NB4 (cell line): ENCODE data around the gene PFAS.
A peak's percentile ranks its signal among the peaks of the same experiment; 100 is the strongest.

ENCODE experiments used
- DNase-seq: peaks from one replicate; pipeline ENCODE4 v3.0.0; 2010; ENCODE audit warnings: low read depth
- H3K4me3 ChIP-seq: one replicate; pipeline ENCODE4 v1.5.1; 2011; ENCODE audit warnings: mild to moderate bottlenecking, low read depth, low read length, moderate library complexity
- CTCF ChIP-seq: IDR thresholded peaks from one replicate; pipeline ENCODE4 v1.5.1; 2012; ENCODE audit warnings: low read depth, low read length
- MAX ChIP-seq: IDR thresholded peaks from 2 replicates; pipeline ENCODE4 v1.6.1; 2011; ENCODE audit warnings: low read depth, low read length
- MYC ChIP-seq: IDR thresholded peaks from 2 replicates; pipeline ENCODE4 v1.6.1; 2011; ENCODE audit warnings: low read depth, low read length
- POLR2A ChIP-seq: IDR thresholded peaks from 2 replicates; pipeline ENCODE4 v1.6.1; 2011; ENCODE audit warnings: mild to moderate bottlenecking; ENCODE audit not compliant: insufficient read length; ENCODE audit errors: extremely low read depth

PFAS gene

GRCh38 chr17:8283356-8283755, 34.3 kb downstream of the PFAS start:
- no peak for TF ChIP-seq POLR2A
- TF ChIP-seq MAX, result no peak
- TF ChIP-seq CTCF, result no peak
- TF ChIP-seq MYC, result no peak
- H3K4me3 ChIP-seq, result no peak overlapping the region
- DNase-seq, result no peak

GRCh38 chr17:8284126-8284525, 35.0 kb downstream of the PFAS start:
- no peak overlapping the region for H3K4me3 ChIP-seq
- TF ChIP-seq POLR2A (no peak), MAX (no peak), MYC (no peak)
- DNase-seq, result no peak

GRCh38 chr17:8285270-8286181, 36.4 kb downstream of the PFAS start:
- H3K4me3 ChIP-seq, result no peak overlapping the region
- DNase-seq, result peak; percentile 64
- TF ChIP-seq CTCF, result no peak
- no peak for TF ChIP-seq MAX
- 0 out of 2 replicates have a peak, but pooled peaks have one; percentile 25 for TF ChIP-seq MYC

GRCh38 chr17:8287651-8288335, 38.7 kb downstream of the PFAS start:
- TF ChIP-seq MAX, result no peak
- no peak for TF ChIP-seq MYC
- TF ChIP-seq POLR2A, result no peak
- no peak for TF ChIP-seq CTCF
- no peak for DNase-seq
- peak overlapping the region; percentile 72 for H3K4me3 ChIP-seq

- DNase-seq, result peak; percentile 86
These were observed 39.4 kb downstream of the PFAS start, which contains the start of gene RANGRF for GRCh38 chr17:8288336-8289102. TSS of gene RANGRF (plus strand) at chr17:8288670. CDS start at chr17:8288789, 119 bp downstream.

More at GRCh38 chr17:8288336-8289102, 39.4 kb downstream of the PFAS start, which contains the start of gene RANGRF:
- peak within 1 kb of the TSS; percentile 72 for H3K4me3 ChIP-seq
- TF ChIP-seq CTCF (no peak), MYC (peak; percentile 81), MAX (peak; percentile 91), POLR2A (peak; percentile 57)
